ENCODE measurements around the gene ZMYM3. TPM values are rescaled to one million over a fixed set of nuclear protein-coding genes. Genes with fewer than 3 reads are reported as not detected.

Gene ZMYM3
- total RNA-seq, 1 donor from 2014 or later, result 14.3 TPM

DNA sequence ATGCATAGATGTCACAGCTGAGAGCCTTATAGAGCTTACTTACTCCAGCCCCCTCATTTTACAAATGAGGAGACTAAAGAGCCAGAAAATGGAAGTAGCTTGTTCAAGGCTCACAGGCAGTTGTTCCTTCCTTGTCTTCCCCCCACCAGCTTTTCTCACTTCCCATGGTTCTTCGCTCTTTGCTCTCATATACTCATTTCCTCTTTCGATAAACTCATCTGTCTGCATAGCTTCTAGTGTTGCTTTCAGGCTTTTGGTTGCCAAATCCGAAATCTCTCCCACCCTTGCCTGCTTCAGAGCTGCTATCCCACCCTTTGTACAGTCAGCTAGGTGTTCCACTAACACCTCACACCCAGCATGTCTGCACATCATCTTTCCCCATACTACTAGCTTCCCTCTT lies 55.9 kb downstream of the ZMYM3 start:
- H3K4me3 ChIP-seq, result peak overlapping the region; percentile 14
- no peak for DNase-seq
- TF ChIP-seq, protein P1, sequence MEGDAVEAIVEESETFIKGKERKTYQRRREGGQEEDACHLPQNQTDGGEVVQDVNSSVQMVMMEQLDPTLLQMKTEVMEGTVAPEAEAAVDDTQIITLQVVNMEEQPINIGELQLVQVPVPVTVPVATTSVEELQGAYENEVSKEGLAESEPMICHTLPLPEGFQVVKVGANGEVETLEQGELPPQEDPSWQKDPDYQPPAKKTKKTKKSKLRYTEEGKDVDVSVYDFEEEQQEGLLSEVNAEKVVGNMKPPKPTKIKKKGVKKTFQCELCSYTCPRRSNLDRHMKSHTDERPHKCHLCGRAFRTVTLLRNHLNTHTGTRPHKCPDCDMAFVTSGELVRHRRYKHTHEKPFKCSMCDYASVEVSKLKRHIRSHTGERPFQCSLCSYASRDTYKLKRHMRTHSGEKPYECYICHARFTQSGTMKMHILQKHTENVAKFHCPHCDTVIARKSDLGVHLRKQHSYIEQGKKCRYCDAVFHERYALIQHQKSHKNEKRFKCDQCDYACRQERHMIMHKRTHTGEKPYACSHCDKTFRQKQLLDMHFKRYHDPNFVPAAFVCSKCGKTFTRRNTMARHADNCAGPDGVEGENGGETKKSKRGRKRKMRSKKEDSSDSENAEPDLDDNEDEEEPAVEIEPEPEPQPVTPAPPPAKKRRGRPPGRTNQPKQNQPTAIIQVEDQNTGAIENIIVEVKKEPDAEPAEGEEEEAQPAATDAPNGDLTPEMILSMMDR (IDR thresholded peaks at IDR 0.05; ENCODE audit: borderline replicate concordance), result no peak
- intact Hi-C loops (cut with micrococcal nuclease), result no loop called here
- no peaks in the 10 kb centered on the region for H3K4me1 ChIP-seq
- no peaks in the 10 kb centered on the region for H3K36me3 ChIP-seq
- no peaks in the 10 kb centered on the region for H3K27me3 ChIP-seq (ENCODE audit: low read depth)
- H3K9me3 ChIP-seq (replicated peaks), result no peaks in the 10 kb centered on the region
- H3K27ac ChIP-seq (replicated peaks), result no peak overlapping the region

- Histone ChIP-seq H3K36me3 (no peaks in the 10 kb centered on the region), H3K27me3 (ENCODE audit: low read depth) (no peaks in the 10 kb centered on the region), H3K9me3 (replicated peaks) (no peaks in the 10 kb centered on the region), H3K27ac (replicated peaks) (no peak overlapping the region), H3K4me1 (no peaks in the 10 kb centered on the region), H3K4me3 (no peak overlapping the region)
- intact Hi-C loops (cut with micrococcal nuclease), result no loop called here
- TF ChIP-seq, protein P1 (IDR thresholded peaks at IDR 0.05; ENCODE audit: borderline replicate concordance), result no peak
- no peak for DNase-seq
These were observed 57.8 kb downstream of the ZMYM3 start for GRCh38 chrX:71195964-71196649.

GRCh38 chrX:71191248-71191647 lies 62.7 kb downstream of the ZMYM3 start:
- Histone ChIP-seq H3K4me1 (no peaks in the 10 kb centered on the region), H3K27me3 (ENCODE audit: low read depth) (no peaks in the 10 kb centered on the region), H3K4me3 (no peak overlapping the region), H3K9me3 (replicated peaks) (no peaks in the 10 kb centered on the region), H3K27ac (replicated peaks) (no peak overlapping the region), H3K36me3 (no peaks in the 10 kb centered on the region)
- DNase-seq, result no peak
- TF ChIP-seq, protein P1 (IDR thresholded peaks at IDR 0.05; ENCODE audit: borderline replicate concordance), result no peak
- intact Hi-C loops (cut with micrococcal nuclease), result no loop called here

Other genes with a start within 250 kb of the ZMYM3 start
- gene SNX12, start 185.8 kb downstream of the ZMYM3 start, total RNA-seq, result 42.7 TPM
- gene FOXO4, start 158.3 kb downstream of the ZMYM3 start, total RNA-seq, result 39.5 TPM
- not detected for gene CXorf65, start 147.4 kb downstream of the ZMYM3 start, total RNA-seq
- 0.99 TPM for gene IL2RG, start 142.6 kb downstream of the ZMYM3 start, total RNA-seq
- 23.2 TPM for gene MED12, start 135.5 kb downstream of the ZMYM3 start, total RNA-seq
- 0.41 TPM for gene NLGN3, start 109.3 kb downstream of the ZMYM3 start, total RNA-seq
- gene GJB1, start 30.9 kb downstream of the ZMYM3 start, total RNA-seq, result not detected
- gene NONO, start 29.5 kb upstream of the ZMYM3 start, total RNA-seq, result 99.2 TPM
- gene ITGB1BP2, start 47.6 kb upstream of the ZMYM3 start, total RNA-seq, result 111 TPM
- 15.9 TPM for gene TAF1, start 112.2 kb upstream of the ZMYM3 start, total RNA-seq

All from left ventricle myocardium inferior (tissue), 1 donor.